HEK293 (cell line): ENCODE data around the gene CHGA.
A peak's percentile ranks its signal among the peaks of the same experiment; 100 is the strongest.

Experiments
- FEZF1 ChIP-seq: fragments of 450-650 bp; formaldehyde crosslinking; IDR thresholded peaks from 2 replicates; pipeline ENCODE4 v1.5.1; 2016; ENCODE audit warnings: missing biosample characterization, missing genetic modification characterization
- SCRT1 ChIP-seq: fragments of 450-650 bp; formaldehyde crosslinking; IDR thresholded peaks from 2 replicates; pipeline ENCODE4 v1.5.1; 2016; ENCODE audit warnings: missing biosample characterization, missing genetic modification characterization, borderline replicate concordance
- SP7 ChIP-seq: fragments of 450-650 bp; formaldehyde crosslinking; IDR thresholded peaks from 2 replicates; pipeline ENCODE4 v1.5.1; 2016; ENCODE audit warnings: missing biosample characterization, missing genetic modification characterization
- YY1 ChIP-seq: fragments of 450-650 bp; formaldehyde crosslinking; IDR thresholded peaks from 2 replicates; pipeline ENCODE4 v1.5.1; 2018; ENCODE audit warnings: missing biosample characterization, missing genetic modification characterization
- ZBTB20 ChIP-seq: fragments of 450-650 bp; formaldehyde crosslinking; IDR thresholded peaks from 2 replicates; pipeline ENCODE4 v1.5.1; 2016; ENCODE audit warnings: missing biosample characterization, missing genetic modification characterization
- ZNF214 ChIP-seq: fragments of 450-650 bp; formaldehyde crosslinking; IDR thresholded peaks from 2 replicates; pipeline ENCODE4 v1.5.1; 2017; ENCODE audit warnings: missing biosample characterization, mild to moderate bottlenecking, missing genetic modification characterization, borderline replicate concordance
- ZNF311 ChIP-seq: fragments of 450-650 bp; formaldehyde crosslinking; IDR thresholded peaks from 2 replicates; pipeline ENCODE4 v1.5.1; 2017; ENCODE audit warnings: missing biosample characterization, missing genetic modification characterization, borderline replicate concordance
- ZNF354C ChIP-seq: fragments of 450-650 bp; formaldehyde crosslinking; IDR thresholded peaks from 2 replicates; pipeline ENCODE4 v1.5.1; 2016; ENCODE audit warnings: missing biosample characterization, missing genetic modification characterization, low read depth, borderline replicate concordance
- ZNF391 ChIP-seq: fragments of 450-650 bp; formaldehyde crosslinking; IDR thresholded peaks from 2 replicates; pipeline ENCODE4 v1.5.1; 2016; ENCODE audit warnings: low read depth, missing biosample characterization, missing genetic modification characterization, borderline replicate concordance
- ZNF561 ChIP-seq: fragments of 450-650 bp; IDR thresholded peaks from 2 replicates; pipeline ENCODE4 v1.5.1; 2018; ENCODE audit warnings: missing biosample characterization, missing genetic modification characterization, borderline replicate concordance
- ZNF623 ChIP-seq: fragments of 450-650 bp; formaldehyde crosslinking; IDR thresholded peaks from 2 replicates; pipeline ENCODE4 v1.5.1; 2016; ENCODE audit warnings: missing biosample characterization, missing genetic modification characterization
- ZNF626 ChIP-seq: fragments of 450-650 bp; sonication (Bioruptor Pico); formaldehyde crosslinking; IDR thresholded peaks from 2 replicates; pipeline ENCODE4 v1.5.1; 2018; ENCODE audit warnings: missing biosample characterization, missing genetic modification characterization, inconsistent platforms
- ZNF654 ChIP-seq: fragments of 450-650 bp; formaldehyde crosslinking; IDR thresholded peaks from 2 replicates; pipeline ENCODE4 v1.5.1; 2016; ENCODE audit warnings: low read depth, missing biosample characterization, missing genetic modification characterization
- ZNF660 ChIP-seq: fragments of 450-650 bp; IDR thresholded peaks from 2 replicates; pipeline ENCODE4 v1.5.1; 2018; ENCODE audit warnings: missing biosample characterization, mild to moderate bottlenecking, missing genetic modification characterization
- ZNF670 ChIP-seq: fragments of 450-650 bp; formaldehyde crosslinking; IDR thresholded peaks from 2 replicates; pipeline ENCODE4 v1.5.1; 2016; ENCODE audit warnings: missing biosample characterization, missing genetic modification characterization, low read depth
- ZNF777 ChIP-seq: fragments of 450-650 bp; formaldehyde crosslinking; IDR thresholded peaks from 2 replicates; pipeline ENCODE4 v1.5.1; 2017; ENCODE audit warnings: missing biosample characterization, missing genetic modification characterization, borderline replicate concordance
- ZNF791 ChIP-seq: fragments of 450-650 bp; formaldehyde crosslinking; IDR thresholded peaks from 2 replicates; pipeline ENCODE4 v1.5.1; 2016; ENCODE audit warnings: missing biosample characterization, missing genetic modification characterization
- ZNF792 ChIP-seq: fragments of 450-650 bp; formaldehyde crosslinking; IDR thresholded peaks from 2 replicates; pipeline ENCODE4 v1.5.1; 2016; ENCODE audit warnings: missing biosample characterization, missing genetic modification characterization
- TF ChIP-seq, protein P1 (sequence below): fragments of 450-650 bp; formaldehyde crosslinking; IDR thresholded peaks from 2 replicates; pipeline ENCODE4 v1.5.1; 2016; ENCODE audit warnings: missing biosample characterization, missing genetic modification characterization
- TF ChIP-seq, protein P2 (sequence below): fragments of 450-650 bp; formaldehyde crosslinking; IDR thresholded peaks from 2 replicates; pipeline ENCODE4 v1.5.1; 2016; ENCODE audit warnings: missing biosample characterization, missing genetic modification characterization, low read depth
- TF ChIP-seq, protein P3 (sequence below): fragments of 450-650 bp; formaldehyde crosslinking; IDR thresholded peaks from 2 replicates; pipeline ENCODE4 v1.5.1; 2016; ENCODE audit warnings: missing biosample characterization, missing genetic modification characterization
- TF ChIP-seq, protein P4 (sequence below): fragments of 450-650 bp; formaldehyde crosslinking; IDR thresholded peaks from 2 replicates; pipeline ENCODE4 v1.5.1; 2016; ENCODE audit warnings: missing biosample characterization, missing genetic modification characterization
- TF ChIP-seq, protein P5 (sequence below): sonication (generic); formaldehyde crosslinking; IDR thresholded peaks from 2 replicates; pipeline ENCODE4 v1.8.1; 2022; ENCODE audit warnings: mild to moderate bottlenecking, moderate library complexity, missing genetic modification reagents
- TF ChIP-seq, protein P6 (sequence below): fragments of 450-650 bp; formaldehyde crosslinking; IDR thresholded peaks from 2 replicates; pipeline ENCODE4 v1.5.1; 2016; ENCODE audit warnings: missing biosample characterization, missing genetic modification characterization
- TF ChIP-seq, protein P7 (sequence below): fragments of 450-650 bp; formaldehyde crosslinking; IDR thresholded peaks from 2 replicates; pipeline ENCODE4 v1.5.1; 2016; ENCODE audit warnings: missing biosample characterization, missing genetic modification characterization

Gene CHGA

DNA sequence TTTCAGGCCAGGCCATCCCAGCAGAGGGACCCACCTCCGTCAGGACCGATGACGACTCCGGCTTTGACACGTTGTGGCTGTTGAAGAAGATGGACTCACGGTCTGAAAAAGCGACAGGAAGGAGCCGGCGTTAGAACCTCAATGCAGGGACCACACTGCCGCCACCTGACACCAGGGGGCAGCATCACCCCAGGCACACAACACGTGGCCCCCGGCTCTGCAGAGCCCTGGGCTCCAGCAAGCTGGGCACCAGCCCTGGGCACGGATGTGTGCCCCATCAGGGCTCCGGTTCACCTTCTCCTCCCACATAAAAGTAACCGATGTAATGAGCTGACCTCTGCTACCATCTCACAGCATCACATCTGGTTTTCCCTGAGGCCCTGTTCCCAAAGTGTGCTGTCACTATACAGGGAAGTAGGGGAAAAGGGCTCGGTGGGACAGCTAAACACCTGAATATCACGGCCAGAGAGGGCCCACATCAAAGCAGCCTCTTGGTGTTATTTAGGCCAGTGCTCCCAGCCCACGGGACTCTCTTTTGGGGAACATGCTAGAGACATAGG, 29.0 kb downstream of the CHGA start (continued):
- TF ChIP-seq, protein P1, sequence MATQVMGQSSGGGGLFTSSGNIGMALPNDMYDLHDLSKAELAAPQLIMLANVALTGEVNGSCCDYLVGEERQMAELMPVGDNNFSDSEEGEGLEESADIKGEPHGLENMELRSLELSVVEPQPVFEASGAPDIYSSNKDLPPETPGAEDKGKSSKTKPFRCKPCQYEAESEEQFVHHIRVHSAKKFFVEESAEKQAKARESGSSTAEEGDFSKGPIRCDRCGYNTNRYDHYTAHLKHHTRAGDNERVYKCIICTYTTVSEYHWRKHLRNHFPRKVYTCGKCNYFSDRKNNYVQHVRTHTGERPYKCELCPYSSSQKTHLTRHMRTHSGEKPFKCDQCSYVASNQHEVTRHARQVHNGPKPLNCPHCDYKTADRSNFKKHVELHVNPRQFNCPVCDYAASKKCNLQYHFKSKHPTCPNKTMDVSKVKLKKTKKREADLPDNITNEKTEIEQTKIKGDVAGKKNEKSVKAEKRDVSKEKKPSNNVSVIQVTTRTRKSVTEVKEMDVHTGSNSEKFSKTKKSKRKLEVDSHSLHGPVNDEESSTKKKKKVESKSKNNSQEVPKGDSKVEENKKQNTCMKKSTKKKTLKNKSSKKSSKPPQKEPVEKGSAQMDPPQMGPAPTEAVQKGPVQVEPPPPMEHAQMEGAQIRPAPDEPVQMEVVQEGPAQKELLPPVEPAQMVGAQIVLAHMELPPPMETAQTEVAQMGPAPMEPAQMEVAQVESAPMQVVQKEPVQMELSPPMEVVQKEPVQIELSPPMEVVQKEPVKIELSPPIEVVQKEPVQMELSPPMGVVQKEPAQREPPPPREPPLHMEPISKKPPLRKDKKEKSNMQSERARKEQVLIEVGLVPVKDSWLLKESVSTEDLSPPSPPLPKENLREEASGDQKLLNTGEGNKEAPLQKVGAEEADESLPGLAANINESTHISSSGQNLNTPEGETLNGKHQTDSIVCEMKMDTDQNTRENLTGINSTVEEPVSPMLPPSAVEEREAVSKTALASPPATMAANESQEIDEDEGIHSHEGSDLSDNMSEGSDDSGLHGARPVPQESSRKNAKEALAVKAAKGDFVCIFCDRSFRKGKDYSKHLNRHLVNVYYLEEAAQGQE (tag by site-specific recombination): no peak
- TF ChIP-seq YY1 (tag by site-specific recombination) (no peak), ZNF311 (tag by site-specific recombination) (no peak), FEZF1 (tag by site-specific recombination) (no peak), SCRT1 (peak; percentile 44; the same call in 1 of the 2 replicates), ZNF214 (tag by site-specific recombination) (no peak), ZNF623 (tag by site-specific recombination) (no peak), SP7 (tag by site-specific recombination) (no peak), ZNF654 (peak; percentile 71), ZNF777 (tag by site-specific recombination) (no peak), ZNF354C (tag by site-specific recombination) (no peak), ZNF626 (tag by site-specific recombination) (no peak), ZNF561 (no peak), ZNF670 (no peak), ZNF792 (tag by site-specific recombination) (no peak), ZNF791 (tag by site-specific recombination) (no peak), ZNF391 (tag by site-specific recombination) (no peak), ZBTB20 (tag by site-specific recombination) (peak; percentile 83), ZNF660 (tag by site-specific recombination) (peak; percentile 51; the same call in 1 of the 2 replicates)
- TF ChIP-seq, protein P2, sequence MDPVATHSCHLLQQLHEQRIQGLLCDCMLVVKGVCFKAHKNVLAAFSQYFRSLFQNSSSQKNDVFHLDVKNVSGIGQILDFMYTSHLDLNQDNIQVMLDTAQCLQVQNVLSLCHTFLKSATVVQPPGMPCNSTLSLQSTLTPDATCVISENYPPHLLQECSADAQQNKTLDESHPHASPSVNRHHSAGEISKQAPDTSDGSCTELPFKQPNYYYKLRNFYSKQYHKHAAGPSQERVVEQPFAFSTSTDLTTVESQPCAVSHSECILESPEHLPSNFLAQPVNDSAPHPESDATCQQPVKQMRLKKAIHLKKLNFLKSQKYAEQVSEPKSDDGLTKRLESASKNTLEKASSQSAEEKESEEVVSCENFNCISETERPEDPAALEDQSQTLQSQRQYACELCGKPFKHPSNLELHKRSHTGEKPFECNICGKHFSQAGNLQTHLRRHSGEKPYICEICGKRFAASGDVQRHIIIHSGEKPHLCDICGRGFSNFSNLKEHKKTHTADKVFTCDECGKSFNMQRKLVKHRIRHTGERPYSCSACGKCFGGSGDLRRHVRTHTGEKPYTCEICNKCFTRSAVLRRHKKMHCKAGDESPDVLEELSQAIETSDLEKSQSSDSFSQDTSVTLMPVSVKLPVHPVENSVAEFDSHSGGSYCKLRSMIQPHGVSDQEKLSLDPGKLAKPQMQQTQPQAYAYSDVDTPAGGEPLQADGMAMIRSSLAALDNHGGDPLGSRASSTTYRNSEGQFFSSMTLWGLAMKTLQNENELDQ: no peak
- TF ChIP-seq, protein P3, sequence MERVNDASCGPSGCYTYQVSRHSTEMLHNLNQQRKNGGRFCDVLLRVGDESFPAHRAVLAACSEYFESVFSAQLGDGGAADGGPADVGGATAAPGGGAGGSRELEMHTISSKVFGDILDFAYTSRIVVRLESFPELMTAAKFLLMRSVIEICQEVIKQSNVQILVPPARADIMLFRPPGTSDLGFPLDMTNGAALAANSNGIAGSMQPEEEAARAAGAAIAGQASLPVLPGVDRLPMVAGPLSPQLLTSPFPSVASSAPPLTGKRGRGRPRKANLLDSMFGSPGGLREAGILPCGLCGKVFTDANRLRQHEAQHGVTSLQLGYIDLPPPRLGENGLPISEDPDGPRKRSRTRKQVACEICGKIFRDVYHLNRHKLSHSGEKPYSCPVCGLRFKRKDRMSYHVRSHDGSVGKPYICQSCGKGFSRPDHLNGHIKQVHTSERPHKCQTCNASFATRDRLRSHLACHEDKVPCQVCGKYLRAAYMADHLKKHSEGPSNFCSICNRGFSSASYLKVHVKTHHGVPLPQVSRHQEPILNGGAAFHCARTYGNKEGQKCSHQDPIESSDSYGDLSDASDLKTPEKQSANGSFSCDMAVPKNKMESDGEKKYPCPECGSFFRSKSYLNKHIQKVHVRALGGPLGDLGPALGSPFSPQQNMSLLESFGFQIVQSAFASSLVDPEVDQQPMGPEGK: 0 out of 2 replicates have a peak, but pooled peaks have one; percentile 28
- TF ChIP-seq, protein P4, sequence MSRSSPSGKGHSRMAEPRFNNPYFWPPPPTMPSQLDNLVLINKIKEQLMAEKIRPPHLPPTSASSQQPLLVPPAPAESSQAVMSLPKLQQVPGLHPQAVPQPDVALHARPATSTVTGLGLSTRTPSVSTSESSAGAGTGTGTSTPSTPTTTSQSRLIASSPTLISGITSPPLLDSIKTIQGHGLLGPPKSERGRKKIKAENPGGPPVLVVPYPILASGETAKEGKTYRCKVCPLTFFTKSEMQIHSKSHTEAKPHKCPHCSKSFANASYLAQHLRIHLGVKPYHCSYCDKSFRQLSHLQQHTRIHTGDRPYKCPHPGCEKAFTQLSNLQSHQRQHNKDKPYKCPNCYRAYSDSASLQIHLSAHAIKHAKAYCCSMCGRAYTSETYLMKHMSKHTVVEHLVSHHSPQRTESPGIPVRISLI: no peak
- TF ChIP-seq, protein P5, sequence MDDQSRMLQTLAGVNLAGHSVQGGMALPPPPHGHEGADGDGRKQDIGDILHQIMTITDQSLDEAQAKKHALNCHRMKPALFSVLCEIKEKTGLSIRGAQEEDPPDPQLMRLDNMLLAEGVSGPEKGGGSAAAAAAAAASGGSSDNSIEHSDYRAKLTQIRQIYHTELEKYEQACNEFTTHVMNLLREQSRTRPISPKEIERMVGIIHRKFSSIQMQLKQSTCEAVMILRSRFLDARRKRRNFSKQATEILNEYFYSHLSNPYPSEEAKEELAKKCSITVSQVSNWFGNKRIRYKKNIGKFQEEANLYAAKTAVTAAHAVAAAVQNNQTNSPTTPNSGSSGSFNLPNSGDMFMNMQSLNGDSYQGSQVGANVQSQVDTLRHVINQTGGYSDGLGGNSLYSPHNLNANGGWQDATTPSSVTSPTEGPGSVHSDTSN (CRISPR knock-in tag): no peak
- TF ChIP-seq, protein P6, sequence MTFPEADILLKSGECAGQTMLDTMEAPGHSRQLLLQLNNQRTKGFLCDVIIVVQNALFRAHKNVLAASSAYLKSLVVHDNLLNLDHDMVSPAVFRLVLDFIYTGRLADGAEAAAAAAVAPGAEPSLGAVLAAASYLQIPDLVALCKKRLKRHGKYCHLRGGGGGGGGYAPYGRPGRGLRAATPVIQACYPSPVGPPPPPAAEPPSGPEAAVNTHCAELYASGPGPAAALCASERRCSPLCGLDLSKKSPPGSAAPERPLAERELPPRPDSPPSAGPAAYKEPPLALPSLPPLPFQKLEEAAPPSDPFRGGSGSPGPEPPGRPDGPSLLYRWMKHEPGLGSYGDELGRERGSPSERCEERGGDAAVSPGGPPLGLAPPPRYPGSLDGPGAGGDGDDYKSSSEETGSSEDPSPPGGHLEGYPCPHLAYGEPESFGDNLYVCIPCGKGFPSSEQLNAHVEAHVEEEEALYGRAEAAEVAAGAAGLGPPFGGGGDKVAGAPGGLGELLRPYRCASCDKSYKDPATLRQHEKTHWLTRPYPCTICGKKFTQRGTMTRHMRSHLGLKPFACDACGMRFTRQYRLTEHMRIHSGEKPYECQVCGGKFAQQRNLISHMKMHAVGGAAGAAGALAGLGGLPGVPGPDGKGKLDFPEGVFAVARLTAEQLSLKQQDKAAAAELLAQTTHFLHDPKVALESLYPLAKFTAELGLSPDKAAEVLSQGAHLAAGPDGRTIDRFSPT (tag by site-specific recombination): peak; percentile 61; the same call in 1 of the 2 replicates
- TF ChIP-seq, protein P7, sequence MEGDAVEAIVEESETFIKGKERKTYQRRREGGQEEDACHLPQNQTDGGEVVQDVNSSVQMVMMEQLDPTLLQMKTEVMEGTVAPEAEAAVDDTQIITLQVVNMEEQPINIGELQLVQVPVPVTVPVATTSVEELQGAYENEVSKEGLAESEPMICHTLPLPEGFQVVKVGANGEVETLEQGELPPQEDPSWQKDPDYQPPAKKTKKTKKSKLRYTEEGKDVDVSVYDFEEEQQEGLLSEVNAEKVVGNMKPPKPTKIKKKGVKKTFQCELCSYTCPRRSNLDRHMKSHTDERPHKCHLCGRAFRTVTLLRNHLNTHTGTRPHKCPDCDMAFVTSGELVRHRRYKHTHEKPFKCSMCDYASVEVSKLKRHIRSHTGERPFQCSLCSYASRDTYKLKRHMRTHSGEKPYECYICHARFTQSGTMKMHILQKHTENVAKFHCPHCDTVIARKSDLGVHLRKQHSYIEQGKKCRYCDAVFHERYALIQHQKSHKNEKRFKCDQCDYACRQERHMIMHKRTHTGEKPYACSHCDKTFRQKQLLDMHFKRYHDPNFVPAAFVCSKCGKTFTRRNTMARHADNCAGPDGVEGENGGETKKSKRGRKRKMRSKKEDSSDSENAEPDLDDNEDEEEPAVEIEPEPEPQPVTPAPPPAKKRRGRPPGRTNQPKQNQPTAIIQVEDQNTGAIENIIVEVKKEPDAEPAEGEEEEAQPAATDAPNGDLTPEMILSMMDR (tag by site-specific recombination): peak; percentile 92
